SU-DHL-6 (cell line): ENCODE results near the gene MRPS14.

Experiments
- H2AFZ ChIP-seq: fragments of 200-600 bp; sonication (generic); 2 replicates; pipeline ENCODE4 v1.6.1; 2014; ENCODE audit warnings: low read depth, mild to moderate bottlenecking, moderate library complexity, mixed read lengths, antibody characterized with exemption, low read length; ENCODE audit not compliant: severe bottlenecking
- H3F3A ChIP-seq: fragments of 200-600 bp; shearing (Covaris generic); 2 replicates; pipeline ENCODE4 v1.6.0; 2016; ENCODE audit warnings: antibody characterized with exemption, mild to moderate bottlenecking; ENCODE audit not compliant: insufficient read depth
- H3K27ac ChIP-seq: fragments of 200-600 bp; sonication (generic); 2 replicates; pipeline ENCODE4 v1.5.1; 2016; ENCODE audit warnings: low read depth, mild to moderate bottlenecking, low read length, moderate library complexity, mixed read lengths
- H3K27me3 ChIP-seq: fragments of 200-600 bp; sonication (generic), shearing (Covaris generic); 2 replicates; pipeline ENCODE4 v1.6.0; 2014; ENCODE audit warnings: mild to moderate bottlenecking, low read length
- H3K36me3 ChIP-seq: fragments of 200-600 bp; sonication (generic); 2 replicates; pipeline ENCODE4 v1.6.1; 2014; ENCODE audit warnings: mild to moderate bottlenecking, low read length, mixed read lengths
- H3K4me2 ChIP-seq: fragments of 300-600, 200-600 bp; shearing (Covaris generic), sonication (generic); 2 replicates; pipeline ENCODE4 v1.6.0; 2014; ENCODE audit warnings: low read length, low read depth, mild to moderate bottlenecking; ENCODE audit not compliant: poor library complexity, severe bottlenecking
- H3K4me3 ChIP-seq: fragments of 200-600 bp; sonication (generic); 2 replicates; pipeline ENCODE4 v1.5.1; 2014; ENCODE audit warnings: antibody characterized with exemption, low read length, mild to moderate bottlenecking, mixed read lengths; ENCODE audit not compliant: insufficient read depth, poor library complexity, severe bottlenecking
- H3K79me2 ChIP-seq: fragments of 200-600 bp; sonication (generic); 2 replicates; pipeline ENCODE4 v1.6.1; 2014; ENCODE audit warnings: mild to moderate bottlenecking, low read length, moderate library complexity; ENCODE audit not compliant: insufficient read depth
- H3K9ac ChIP-seq: fragments of 200-600 bp; sonication (generic); 2 replicates; pipeline ENCODE4 v1.7.0; 2014; ENCODE audit warnings: mild to moderate bottlenecking, low read length
- H3K9me2 ChIP-seq: fragments of 200-600 bp; sonication (generic); replicated peaks from 2 replicates; pipeline ENCODE4 v1.6.1; 2014; ENCODE audit warnings: low read length; ENCODE audit not compliant: insufficient read depth
- H3K9me3 ChIP-seq: fragments of 200-600 bp; sonication (generic); 2 replicates; pipeline ENCODE4 v1.6.1; 2014; ENCODE audit warnings: low read length, mixed read lengths; ENCODE audit not compliant: insufficient read depth
- H4K20me1 ChIP-seq: fragments of 200-600 bp; sonication (generic); 2 replicates; pipeline ENCODE4 v1.6.1; 2014; ENCODE audit warnings: low read depth, mild to moderate bottlenecking, antibody characterized with exemption, low read length, moderate library complexity, mixed read lengths
- CTCF ChIP-seq: fragments of 200-600 bp; sonication (generic); IDR thresholded peaks from one replicate; pipeline ENCODE4 v1.5.1; 2017; ENCODE audit warnings: antibody characterized with exemption, mild to moderate bottlenecking, low read length, moderate library complexity; ENCODE audit not compliant: insufficient read depth, poor library complexity, severe bottlenecking
- EZH2phosphoT487 ChIP-seq: fragments of 200-600 bp; sonication (generic), shearing (Covaris generic); conservative IDR thresholded peaks from 2 replicates; pipeline ENCODE4 v1.6.1; 2018; ENCODE audit warnings: mild to moderate bottlenecking, antibody characterized with exemption, low read length, moderate library complexity, mixed read lengths

MRPS14 gene

GRCh38 chr1:174967845-174968705 lies 55.1 kb downstream of the MRPS14 start:
- Histone ChIP-seq H3K79me2 (no peaks in the 10 kb centered on the region), H3K9ac (no peak overlapping the region), H3K4me2 (peak overlapping the region; percentile 51), H2AFZ (no peak overlapping the region), H3F3A (peaks cover 28% of the 10 kb centered on the region), H3K9me2 (no peaks in the 10 kb centered on the region), H3K9me3 (no peaks in the 10 kb centered on the region), H4K20me1 (no peaks in the 10 kb centered on the region), H3K4me3 (no peak overlapping the region), H3K36me3 (peaks cover 6% of the 10 kb centered on the region; the same call in 1 of the 2 replicates), H3K27ac (peak overlapping the region; percentile 71), H3K27me3 (no peaks in the 10 kb centered on the region)
- no peak for TF ChIP-seq EZH2phosphoT487
- no peak for TF ChIP-seq CTCF

- TF ChIP-seq CTCF (no peak), EZH2phosphoT487 (no peak)
- Histone ChIP-seq H3K9me2 (no peaks in the 10 kb centered on the region), H3K27ac (no peak overlapping the region; the same call in 1 of the 2 replicates), H3K4me2 (no peak overlapping the region), H3K36me3 (peaks cover 1% of the 10 kb centered on the region; the same call in 1 of the 2 replicates), H3K79me2 (no peaks in the 10 kb centered on the region), H3K9ac (no peak overlapping the region), H4K20me1 (no peaks in the 10 kb centered on the region), H2AFZ (no peak overlapping the region), H3K4me3 (no peak overlapping the region), H3K9me3 (no peaks in the 10 kb centered on the region), H3K27me3 (no peaks in the 10 kb centered on the region), H3F3A (peaks cover 30% of the 10 kb centered on the region)
Measured at GRCh38 chr1:174966008-174966572, 57.1 kb downstream of the MRPS14 start.

GRCh38 chr1:174965362-174966007 lies 57.7 kb downstream of the MRPS14 start:
- H3K4me3 ChIP-seq = no peak overlapping the region
- peaks cover 30% of the 10 kb centered on the region for H3F3A ChIP-seq
- no peaks in the 10 kb centered on the region for H3K9me3 ChIP-seq
- no peak overlapping the region for H3K9ac ChIP-seq
- no peaks in the 10 kb centered on the region for H3K27me3 ChIP-seq
- peaks cover 8% of the 10 kb centered on the region; the same call in 1 of the 2 replicates for H3K36me3 ChIP-seq
- H3K4me2 ChIP-seq = peak overlapping the region; percentile 4
- H3K79me2 ChIP-seq = no peaks in the 10 kb centered on the region
- no peaks in the 10 kb centered on the region for H4K20me1 ChIP-seq
- no peaks in the 10 kb centered on the region for H3K9me2 ChIP-seq
- H3K27ac ChIP-seq = peak overlapping the region; percentile 22
- TF ChIP-seq CTCF = no peak
- TF ChIP-seq EZH2phosphoT487 = no peak
- no peak overlapping the region for H2AFZ ChIP-seq
